Activated CD4-positive, alpha-beta T cell treated with anti-CD3 and anti-CD28 coated beads, Interleukin-2, amount 50 U/mL, for 4 hours (primary cell): Measurements from ENCODE around the gene NOSTRIN.
"Not testable (repeated sequence)": the region's sequence is repeated elsewhere in the genome, so short reads cannot be mapped to it uniquely, and the experiment has no call there.

Source experiments
- DNase-seq, 2 experiments: peaks; one replicate each; pipeline ENCODE4 v3.0.0-alpha.2; 2020

Gene NOSTRIN, protein sequence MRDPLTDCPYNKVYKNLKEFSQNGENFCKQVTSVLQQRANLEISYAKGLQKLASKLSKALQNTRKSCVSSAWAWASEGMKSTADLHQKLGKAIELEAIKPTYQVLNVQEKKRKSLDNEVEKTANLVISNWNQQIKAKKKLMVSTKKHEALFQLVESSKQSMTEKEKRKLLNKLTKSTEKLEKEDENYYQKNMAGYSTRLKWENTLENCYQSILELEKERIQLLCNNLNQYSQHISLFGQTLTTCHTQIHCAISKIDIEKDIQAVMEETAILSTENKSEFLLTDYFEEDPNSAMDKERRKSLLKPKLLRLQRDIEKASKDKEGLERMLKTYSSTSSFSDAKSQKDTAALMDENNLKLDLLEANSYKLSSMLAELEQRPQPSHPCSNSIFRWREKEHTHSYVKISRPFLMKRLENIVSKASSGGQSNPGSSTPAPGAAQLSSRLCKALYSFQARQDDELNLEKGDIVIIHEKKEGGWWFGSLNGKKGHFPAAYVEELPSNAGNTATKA

DNA sequence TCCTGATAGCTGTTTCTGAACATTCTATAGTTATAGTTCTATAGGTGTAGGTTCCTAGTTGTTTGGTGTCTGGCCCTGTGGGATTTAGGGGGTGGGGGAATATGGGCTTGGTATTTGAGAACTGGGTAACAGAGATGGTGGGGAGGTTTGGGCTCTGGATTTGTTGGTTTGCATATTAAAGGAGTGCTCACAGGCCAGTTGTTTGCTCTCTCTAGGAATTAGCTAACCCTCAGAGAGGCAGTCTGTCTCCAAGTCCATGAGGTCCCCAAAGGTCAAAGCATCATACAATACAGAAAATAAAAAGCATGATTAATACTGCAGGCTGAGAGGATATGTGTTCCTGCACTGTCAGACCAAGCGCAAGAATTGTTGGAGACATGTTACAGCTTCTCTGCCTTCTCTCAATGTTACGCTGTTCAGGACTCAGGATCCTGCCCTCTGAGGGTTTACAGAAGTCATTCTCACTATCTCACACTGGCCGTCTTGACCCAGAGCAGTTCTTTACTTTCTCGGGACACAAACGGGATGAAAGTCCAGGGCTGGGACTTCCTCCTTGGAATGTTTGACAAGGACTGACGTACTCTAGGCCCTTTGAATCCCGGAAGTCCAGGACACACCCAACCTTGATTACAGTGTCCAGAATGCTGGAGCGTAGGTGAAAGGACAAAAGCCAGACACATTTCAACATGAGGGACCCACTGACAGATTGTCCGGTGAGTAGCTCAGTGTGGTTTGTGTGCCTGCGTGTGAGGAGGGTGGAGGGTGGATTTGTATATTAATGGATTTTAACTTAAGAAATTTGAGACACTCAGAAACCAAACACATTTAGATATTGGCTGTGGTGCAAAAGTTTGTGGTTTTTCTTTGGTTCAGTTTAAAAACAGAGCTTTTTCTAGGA is at the start of gene NOSTRIN:
TSS of gene NOSTRIN (plus strand) at position 677 of the 898 bp plus-strand sequence. CDS start at position 687, 10 bp downstream.
- no peak for DNase-seq

DNA sequence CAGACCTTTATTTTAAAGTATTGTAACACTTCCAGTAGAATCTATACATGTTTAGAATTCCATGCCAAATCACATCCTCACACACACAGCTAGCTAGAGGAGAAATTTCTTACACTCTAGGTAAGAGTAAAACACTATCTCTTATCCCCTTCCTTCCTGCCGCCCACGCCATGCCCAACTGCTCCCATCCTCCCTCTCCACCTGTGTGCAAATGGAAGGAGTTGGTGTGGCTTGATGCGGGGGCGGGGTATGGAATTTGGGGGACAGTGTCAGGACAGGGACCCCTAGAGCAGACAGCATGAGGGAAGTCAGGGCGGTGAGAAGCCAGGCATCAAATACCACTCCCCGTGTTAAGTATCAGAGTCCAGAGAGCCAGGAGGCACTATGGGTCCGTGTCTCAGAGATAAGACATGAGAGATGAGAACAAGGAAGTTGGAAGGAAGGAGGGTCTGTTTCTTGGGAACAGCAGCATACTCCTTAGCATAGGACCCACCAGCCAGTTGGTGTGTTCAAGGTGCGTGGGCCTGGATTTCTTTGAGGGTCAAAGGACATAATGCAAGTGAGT is 48.6 kb upstream of the NOSTRIN start:
- DNase-seq: no peak

DNA sequence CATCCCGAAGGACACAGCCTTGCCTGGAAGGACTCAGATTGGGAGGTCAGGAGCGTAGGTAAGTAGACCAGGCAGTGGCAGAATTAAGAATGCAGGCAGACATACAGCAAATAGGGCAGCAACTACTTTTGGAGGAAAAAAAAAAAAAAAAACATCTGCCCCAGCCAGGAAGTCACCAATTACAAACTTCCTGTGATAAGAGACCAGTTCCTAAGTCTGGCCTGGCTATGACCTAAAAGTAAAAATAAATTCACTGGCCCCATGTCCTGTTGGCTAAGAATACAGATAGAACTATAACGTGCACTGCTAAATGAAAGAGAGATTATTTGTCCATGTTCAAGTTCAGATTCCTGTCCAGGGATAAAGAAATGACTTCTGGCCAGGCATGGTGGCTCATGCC is 45.2 kb upstream of the NOSTRIN start:
- no peak for DNase-seq

DNA sequence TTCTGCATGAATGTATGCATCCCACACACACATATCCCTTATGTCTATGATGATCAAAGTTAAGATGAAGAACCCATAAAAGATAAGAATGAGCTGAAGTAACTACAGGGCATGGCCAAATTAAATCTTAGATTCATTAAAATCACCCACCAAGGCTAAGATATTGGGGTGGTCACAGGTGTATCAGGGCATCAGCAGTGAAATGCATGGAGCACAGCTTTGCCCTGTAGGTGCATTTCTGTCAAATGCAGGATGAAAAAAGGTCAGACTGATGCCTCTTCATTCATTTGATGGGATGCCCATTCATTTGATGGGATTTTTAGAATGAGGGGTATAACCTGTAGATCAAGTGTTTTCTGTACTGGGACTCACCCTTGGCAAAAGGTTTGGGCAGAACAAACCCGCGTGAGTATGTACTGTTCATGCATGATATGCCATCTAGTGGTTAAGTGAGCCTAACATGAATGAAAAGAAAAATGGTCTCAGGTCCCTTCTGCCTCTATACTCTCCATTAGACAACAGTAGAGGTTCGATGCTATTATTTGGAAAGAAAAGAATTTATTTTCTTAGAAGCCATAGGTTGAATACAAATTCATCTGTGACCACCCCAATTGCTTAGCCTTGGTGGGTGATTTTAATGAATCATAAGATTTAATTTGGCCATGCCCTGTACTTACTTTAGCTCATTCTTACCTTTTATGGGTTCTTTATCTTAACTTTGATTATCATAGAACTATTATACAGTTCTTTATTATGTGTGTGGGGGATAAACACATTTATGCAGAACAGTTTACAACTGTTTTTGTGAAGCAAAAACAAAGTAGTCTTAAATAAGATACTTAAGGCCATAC is 43.2 kb upstream of the NOSTRIN start:
- no peak for DNase-seq

DNA sequence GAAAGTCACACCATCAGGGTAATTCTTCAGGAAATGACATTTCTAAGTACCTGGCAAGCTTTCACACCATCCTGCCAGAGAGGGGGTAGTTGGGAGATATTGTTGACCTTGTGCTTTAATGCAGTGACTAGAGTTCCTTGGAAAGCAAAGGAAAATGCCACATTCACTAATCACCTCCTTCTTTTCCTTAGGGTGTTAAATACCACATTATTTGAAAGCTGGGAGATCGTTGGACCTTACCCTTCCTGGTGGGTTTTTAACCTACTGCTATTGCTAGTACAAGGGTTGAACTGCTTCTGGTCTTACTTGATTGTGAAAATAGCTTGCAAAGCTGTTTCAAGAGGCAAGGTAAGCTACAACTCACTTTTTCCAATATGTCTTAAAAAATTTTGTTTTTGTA is 37.0 kb upstream of the NOSTRIN start:
- DNase-seq: no peak

DNA sequence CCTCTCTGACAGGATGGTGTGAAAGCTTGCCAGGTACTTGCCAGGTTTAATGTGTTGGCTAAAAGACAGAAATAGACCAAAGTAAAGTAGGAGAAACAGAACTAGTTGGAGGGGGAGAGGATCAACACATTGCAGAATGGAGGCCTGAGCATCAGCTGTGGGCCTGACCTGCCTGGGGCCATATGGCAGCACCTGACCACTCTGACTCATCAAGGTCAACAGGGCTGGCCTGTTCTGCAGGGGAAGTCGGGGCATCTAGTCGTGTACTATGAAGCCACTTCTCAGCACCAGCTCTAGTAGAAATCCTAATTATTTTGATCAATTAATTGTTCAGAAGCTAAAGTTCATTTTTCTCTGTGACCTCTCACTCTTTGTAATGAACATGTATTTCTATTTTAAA is 35.8 kb upstream of the NOSTRIN start:
- DNase-seq: no peak

DNA sequence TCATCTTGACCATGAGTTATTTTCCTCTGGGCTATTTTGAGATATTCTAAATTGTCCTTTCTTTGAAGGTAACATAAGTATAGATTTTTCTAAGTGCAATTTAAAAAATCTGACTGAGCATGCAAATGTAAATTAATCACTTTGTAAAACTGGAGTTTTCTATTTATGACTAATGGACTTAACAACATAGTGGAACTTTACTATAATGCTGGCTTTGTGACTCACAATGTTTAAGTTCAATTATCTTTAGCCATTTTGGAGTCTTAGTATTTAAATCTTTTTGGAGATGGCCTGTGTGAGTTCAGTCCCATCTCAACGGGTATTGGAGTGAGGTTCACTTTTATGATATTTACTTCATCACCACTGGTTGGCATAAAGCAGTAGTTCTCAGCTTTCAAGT is 35.2 kb upstream of the NOSTRIN start:
- no peak for DNase-seq

DNA sequence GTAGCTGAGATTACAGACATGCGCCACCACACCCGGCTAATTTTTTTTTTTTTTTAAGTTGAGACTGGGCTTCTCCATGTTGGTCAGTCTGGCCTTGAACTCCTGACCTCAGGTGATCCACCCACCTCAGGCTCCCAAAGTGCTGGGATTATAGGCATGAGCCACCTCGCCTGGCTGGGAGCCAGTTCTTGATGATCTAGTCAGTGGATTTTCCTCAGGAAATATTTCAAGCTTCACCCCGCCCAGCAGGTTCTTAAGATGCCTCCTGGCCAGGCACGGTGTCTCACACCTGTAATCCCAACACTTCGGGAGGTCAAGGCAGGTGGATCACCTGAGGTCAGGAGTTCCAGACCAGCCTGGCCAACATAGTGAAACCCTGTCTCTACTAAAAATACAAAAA is 34.1 kb upstream of the NOSTRIN start:
- not testable (repeated sequence) for DNase-seq

DNA sequence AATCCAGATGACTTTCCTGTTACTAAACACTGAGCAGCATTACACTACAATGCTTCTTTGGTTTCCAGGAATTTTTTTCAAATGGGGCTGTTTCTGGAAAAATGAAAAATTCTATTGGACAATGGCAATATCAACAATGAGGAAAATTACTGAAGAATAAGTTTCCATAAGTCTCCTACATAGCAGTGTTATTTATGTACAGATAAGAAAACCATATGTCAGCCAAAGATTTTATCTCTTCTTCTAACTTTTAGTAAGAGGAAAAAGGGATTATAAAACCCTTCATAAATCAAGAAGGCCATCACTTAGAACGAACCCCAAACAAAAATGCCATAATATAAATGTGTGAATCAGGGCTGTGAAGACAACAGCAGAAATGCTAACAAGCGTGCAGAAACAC is 31.6 kb upstream of the NOSTRIN start:
- no peak for DNase-seq

DNA sequence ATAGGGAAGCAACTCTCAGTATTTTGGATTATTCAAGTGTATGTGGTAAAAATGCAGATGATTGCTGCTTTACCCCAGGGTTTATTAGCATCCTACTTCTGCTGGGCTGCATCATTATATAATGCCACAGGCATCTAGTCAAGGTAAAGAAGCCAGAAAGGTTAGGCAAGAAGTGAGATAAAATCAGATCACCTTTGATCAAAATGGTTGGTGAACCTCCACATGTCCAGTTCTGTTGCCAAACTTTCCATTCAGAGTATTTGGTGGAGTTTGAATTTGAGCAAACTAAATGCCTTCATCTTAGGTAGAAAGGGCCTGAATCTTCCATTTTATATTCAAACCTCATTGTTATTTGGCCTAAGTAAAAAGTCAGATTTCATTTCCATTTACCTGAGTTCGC is 29.7 kb upstream of the NOSTRIN start:
- no peak for DNase-seq

DNA sequence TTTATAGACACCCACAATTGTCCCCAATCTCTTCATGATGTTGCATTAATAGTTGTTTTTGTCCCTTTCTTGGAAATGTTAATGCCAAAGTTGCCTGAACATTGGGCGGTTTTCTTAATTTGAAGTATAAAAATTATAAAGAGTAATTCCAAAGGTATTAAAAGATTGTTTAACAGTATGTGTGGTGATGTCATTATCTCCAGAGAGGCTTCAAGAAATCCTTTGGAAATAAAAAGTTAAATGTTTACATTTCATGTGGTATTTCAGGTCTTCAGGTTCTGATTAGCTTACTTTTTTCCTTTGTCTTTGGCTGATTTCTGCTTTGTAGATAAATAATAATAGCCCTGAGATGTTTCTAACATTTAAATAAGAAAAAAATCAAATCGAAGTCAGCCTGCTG is 29.3 kb upstream of the NOSTRIN start:
- DNase-seq: no peak

DNA sequence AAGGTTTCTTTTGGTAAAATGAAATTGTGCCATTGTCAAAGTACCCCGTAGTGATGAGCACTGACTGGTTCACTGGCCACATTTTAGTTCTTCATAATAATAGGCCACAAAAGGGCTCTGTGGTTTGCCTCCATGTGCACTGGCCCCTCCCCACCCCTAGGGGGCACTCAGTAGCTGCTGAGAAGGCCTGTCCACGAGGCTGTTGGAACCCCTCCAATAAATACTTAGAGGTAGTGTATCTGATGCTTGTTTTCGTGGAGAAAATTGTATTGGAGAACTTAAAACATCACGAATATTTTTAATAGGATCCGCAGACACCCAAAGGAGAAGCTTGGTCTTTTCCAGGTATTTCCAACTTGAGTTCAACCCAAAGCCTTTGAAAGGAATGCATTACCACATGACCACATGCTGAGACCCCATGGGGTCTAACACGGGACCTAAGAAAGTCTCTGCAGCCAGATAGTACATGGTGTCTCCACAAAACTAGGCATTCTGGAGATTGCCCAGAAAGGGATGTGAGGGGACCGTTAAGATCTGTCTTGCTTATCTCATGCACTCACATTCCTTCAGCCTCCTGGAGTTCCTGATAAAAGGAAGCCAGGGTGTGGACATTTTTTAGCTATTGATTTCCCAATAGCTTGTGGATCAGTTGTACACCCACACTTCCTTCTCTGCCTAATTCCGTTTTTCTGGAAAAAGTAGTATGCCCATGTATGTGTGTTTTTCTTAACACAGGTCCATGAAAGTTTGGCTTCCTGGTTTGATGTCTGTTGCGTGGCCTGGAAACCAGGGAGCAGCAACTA is 28.5 kb upstream of the NOSTRIN start:
- no peak for DNase-seq

DNA sequence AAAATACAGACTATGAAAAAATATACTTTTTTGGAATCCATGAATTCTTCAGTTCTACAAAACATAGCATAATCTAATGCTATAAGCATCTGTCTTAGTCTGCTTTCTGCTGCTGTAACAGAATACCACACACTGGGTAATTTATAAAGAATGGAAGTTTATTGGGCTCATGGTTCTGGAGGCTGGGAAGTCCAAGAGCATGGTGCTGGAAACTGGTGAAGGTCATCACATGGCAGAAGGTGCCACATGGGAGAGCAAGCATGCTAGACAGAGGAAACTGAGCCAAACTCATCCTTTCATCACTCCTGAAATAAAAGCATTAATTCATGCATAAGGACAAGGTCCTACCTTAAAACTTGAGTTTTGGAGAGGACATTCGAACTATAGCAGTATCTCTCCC is 26.6 kb upstream of the NOSTRIN start:
- DNase-seq: no peak

DNA sequence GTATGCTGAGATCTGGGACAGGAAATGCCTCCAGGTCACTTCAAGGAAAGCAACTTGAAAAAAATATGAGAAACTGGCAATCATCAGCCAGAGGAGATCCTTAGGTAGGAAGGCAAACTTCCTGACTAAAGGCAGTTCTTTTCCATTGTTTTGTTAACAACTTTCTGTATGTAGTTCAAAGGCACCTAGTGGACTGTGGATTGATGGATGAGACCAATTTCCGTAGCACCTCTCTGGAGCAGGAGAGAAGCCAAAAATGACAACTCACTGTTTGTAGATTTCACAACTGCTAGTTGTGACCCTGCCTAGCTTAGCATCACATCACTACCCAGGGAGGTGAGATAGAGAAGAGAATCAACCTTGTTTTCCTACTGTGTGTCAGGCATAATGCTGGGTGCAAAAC is 21.8 kb upstream of the NOSTRIN start:
- no peak for DNase-seq

DNA sequence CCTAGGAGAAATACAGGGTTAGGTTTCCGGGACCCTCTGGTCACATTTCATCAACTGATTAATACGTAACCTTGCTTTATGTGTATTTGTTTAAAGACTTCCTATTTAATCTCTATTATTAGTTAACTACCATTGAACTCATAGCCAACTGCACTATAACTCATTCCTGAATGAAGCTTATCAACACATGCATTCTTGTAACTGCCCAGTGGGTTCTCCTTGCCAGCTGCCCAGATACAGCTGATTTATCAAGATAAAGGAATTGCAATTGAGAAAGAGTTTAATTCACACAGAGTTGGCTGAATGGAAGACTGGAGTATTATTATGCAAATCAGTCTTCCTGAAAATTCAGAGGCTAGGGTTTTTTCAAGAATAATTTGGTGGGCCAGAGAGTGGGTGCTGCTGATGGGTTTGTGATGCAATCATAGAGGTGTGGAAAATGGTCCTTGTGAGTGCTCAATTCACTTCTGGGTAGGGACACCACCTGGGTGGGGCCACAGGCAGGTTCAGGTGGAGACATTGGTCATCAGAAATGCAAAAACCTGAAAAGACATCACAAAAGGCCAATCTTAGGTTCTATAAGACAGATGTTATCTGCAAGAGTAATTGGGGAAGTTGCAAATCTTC is 21.1 kb upstream of the NOSTRIN start:
- DNase-seq: no peak

DNA sequence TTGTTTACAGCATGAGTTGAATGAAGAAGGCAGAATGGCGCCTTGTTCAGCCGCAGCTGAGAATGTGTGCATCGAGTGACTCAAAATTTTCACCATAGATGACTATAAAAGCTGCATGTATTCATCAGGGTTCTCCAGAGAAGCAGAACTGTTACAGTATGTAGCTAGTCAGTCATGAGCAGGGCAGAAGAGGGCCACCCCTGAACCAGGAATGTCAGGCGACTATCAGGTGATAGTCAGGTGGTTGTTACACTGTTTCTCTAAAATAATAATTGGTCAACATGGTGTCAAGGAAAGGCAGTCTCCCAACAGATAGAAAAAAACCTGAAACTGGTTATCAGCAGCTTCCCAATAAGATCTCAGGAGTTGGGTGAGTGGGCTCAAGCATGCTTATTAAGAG is 20.2 kb upstream of the NOSTRIN start:
- no peak for DNase-seq

DNA sequence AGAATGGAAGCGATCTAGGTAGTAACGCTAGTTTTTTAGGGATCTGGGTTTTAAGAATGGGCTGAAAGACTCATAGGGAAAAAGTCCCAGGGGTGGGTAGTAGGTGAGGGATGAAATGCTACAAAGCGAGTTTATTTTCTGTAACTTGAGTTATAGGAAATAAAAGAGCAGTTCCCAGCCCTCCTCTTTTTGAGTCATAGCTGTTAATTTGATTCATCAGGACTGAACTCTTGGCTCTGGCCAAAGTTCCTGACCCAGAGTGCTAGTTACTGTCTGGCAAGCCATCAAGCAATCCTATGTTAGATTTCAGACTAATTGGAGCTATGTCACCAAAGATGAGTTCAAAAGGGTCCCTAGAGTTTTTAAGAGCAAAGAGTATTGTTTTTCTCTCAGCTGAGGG is 17.4 kb upstream of the NOSTRIN start:
- DNase-seq: no peak

DNA sequence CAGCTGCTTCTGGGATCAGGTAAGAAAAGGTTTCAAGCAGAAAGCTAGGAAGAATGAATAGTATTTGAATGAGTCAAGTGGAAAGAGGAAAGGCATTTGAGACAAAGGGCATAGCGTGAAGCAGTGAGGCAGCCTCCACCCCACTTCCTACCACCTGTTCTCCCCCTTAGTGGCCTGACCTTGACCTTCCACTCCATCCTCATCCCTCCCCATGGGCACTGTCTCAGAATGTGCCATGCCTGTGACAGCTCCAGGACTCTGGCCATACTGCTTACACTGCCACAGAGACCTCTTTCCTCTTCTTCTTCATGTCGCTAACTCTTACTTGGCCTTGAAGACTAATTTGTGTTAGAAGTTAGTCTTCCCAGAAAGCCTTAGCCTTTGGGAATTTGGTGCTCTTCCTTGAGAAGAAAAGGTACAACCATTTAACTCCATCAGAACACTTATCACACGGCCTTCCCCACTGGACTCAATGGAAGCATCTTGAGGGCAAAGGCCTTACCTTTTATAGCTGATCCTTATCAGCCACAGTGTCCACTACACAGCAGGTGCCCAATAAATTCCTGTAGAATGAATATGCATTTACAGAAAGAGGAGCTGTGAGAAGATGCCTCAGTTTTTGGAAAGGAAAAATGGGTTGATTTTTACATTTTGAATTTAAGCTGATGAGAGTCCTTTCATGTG is 15.2 kb upstream of the NOSTRIN start:
- no peak for DNase-seq

DNA sequence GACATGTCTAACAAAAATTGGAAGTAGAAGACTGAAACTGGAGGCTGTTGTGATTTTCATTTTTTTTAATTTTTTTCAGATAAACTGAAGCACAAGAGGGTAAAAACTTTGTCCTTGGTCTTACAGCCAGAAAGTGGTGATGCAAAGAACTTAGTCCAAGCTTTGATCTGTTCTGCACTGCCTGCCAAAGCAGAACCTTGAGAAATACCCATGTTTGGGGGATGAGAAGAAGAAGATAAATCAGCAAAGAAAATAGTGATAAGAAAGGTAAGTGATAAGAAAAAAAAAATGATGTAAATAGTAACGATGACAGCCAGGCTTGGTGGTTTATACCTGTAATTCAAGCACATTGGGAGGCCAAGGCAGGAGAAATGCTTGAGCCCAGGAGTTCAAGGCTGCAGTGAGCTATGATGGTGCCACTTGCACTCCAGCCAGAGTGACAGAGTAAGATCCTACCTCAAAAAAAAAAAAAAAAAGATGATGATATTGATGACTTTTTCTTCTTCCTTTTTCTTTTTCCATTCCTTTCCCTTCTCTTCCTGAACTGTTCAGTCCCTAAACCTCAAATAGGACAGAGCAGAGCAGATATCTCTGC is 14.6 kb upstream of the NOSTRIN start:
- DNase-seq: no peak

DNA sequence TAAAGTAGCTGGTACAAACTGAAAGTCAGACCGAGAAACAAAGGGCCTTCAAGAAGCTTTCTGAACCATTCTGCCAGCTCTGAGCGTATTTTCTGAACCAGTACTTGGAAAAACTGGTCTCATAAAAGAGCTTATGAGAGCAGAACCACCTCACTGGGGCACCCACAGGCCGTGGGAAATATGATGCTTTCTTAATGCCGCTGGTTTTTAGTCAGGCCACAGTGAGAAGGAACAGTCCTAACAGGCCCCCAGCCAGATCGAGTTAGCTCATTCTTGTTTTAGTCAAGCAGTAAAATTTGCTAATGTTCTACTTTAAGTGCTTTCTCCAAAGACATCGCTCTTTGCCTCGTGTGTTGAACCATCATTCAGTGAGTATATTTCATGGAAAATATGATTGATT is 12.7 kb upstream of the NOSTRIN start:
- DNase-seq: no peak
